ENCODE data around the gene PHF12. TPM values are rescaled to one million over a fixed set of nuclear protein-coding genes. Genes with fewer than 3 reads are reported as not detected.

PHF12 gene
- total and polyA plus RNA-seq, 2 donors (not counting 1 experiment from before 2014, with no cell fraction given), result 10.1 to 14.2 TPM

DNA sequence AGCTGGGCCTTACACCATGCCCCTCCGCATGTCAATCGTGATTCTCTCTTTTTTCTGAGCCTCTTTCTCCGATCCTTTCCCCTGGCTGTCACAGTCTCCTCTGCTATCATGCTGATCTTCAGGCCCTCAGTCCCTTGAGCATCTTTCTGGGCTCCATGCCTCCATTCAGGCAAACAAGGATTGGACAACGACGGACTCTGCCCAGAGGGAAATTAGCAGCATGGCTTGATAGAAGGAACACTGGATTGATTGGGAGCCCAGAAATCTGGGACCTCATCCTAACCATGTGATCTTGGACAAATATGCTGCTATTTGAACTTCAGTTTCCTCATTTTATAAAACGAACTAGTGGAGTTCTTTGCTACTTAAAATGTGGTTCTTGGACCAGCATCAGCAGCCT, 19.6 kb upstream of the PHF12 start:
- H3K4me3 ChIP-seq (replicated peaks in 1 of 4; ENCODE audit: control extremely low read depth in 1 of 4, insufficient read depth in 1 of 4, low read depth in 3 of 4, low read length in 4 of 4), result no peak overlapping the region
- no peak overlapping the region for H2AFZ ChIP-seq (ENCODE audit: low read length)
- H3K36me3 ChIP-seq (ENCODE audit: control insufficient read depth, insufficient read depth, low read length), result no peaks in the 10 kb centered on the region
- no peaks in the 10 kb centered on the region for H3K4me1 ChIP-seq (ENCODE audit: control insufficient read depth, extremely low read depth, insufficient read depth, low read length)
- no peak overlapping the region for H3K9ac ChIP-seq (ENCODE audit: insufficient read depth, low read length)
- no peak for DNase-seq (ENCODE audit: low read depth in 2 of 2)
- H4K20me1 ChIP-seq (ENCODE audit: control insufficient read depth, extremely low read depth, insufficient read depth, low read length), result no peaks in the 10 kb centered on the region
- H3K4me2 ChIP-seq (ENCODE audit: extremely low read depth, insufficient read depth, low read length), result no peak overlapping the region
- no peaks in the 10 kb centered on the region for H3K79me2 ChIP-seq (ENCODE audit: control insufficient read depth, insufficient read depth, low read length)
- H3K27me3 ChIP-seq (ENCODE audit: control insufficient read depth, insufficient read depth, low read length), result peaks cover 29% of the 10 kb centered on the region
- no peaks in the 10 kb centered on the region for H3K9me3 ChIP-seq (ENCODE audit: control insufficient read depth, insufficient read depth, low read depth, low read length)
- no peak overlapping the region for H3K27ac ChIP-seq (ENCODE audit: insufficient read depth, low read length)
- no peak for TF ChIP-seq CTCF (conservative IDR thresholded peaks at IDR 0.05 in 1 of 2, IDR thresholded peaks at IDR 0.05 in 1 of 2; ENCODE audit: low read depth in 1 of 2, low read length in 2 of 2)

DNA sequence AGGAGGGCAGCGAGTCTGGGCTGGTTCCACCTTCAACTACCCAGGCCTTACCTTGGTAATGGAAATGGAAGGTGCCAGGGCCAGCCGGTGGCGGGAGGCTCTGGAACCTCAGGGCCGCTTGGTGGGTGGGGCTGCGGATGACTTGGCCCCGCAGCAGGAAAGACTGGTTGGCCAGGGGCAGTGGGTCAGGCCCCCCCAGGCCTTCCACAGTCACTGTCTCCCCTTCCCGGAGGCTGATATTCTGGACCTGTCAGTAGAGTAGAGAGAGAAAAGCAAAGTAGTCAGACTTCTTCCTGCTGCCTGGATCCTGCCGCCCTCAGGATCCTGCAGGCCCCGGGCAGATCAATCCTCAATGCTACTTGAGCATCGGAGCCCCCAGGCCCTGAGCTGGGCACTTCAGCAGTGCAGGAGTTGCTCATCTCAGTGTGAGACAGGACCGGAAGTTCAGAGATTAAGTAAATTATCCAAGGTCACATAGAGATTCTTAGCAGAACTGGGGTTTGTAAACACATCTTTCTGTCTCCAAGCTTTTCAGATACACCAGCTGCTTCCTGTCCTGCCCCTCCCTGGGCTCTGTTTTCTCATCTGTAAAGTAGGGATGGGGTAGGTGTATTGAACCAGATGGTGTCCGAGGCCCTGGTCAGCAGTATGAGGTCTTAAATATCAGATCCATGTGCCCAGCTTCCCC, 18.5 kb upstream of the PHF12 start:
- H4K20me1 ChIP-seq (ENCODE audit: control insufficient read depth, extremely low read depth, insufficient read depth, low read length), result no peaks in the 10 kb centered on the region
- no peaks in the 10 kb centered on the region for H3K79me2 ChIP-seq (ENCODE audit: control insufficient read depth, insufficient read depth, low read length)
- H3K36me3 ChIP-seq (ENCODE audit: control insufficient read depth, insufficient read depth, low read length), result no peaks in the 10 kb centered on the region
- H3K4me3 ChIP-seq (replicated peaks in 1 of 4; ENCODE audit: control extremely low read depth in 1 of 4, insufficient read depth in 1 of 4, low read depth in 3 of 4, low read length in 4 of 4), result no peak overlapping the region
- no peak for DNase-seq (ENCODE audit: low read depth in 2 of 2)
- no peaks in the 10 kb centered on the region for H3K4me1 ChIP-seq (ENCODE audit: control insufficient read depth, extremely low read depth, insufficient read depth, low read length)
- no peak overlapping the region for H3K4me2 ChIP-seq (ENCODE audit: extremely low read depth, insufficient read depth, low read length)
- peaks cover 29% of the 10 kb centered on the region for H3K27me3 ChIP-seq (ENCODE audit: control insufficient read depth, insufficient read depth, low read length)
- no peak overlapping the region for H3K27ac ChIP-seq (ENCODE audit: insufficient read depth, low read length)
- no peak for TF ChIP-seq EZH2 (IDR thresholded peaks at IDR 0.05; ENCODE audit: low read length, missing control alignments)
- no peak for TF ChIP-seq CTCF (conservative IDR thresholded peaks at IDR 0.05 in 1 of 2, IDR thresholded peaks at IDR 0.05 in 1 of 2; ENCODE audit: low read depth in 1 of 2, low read length in 2 of 2)
- H3K9ac ChIP-seq (ENCODE audit: insufficient read depth, low read length), result no peak overlapping the region
- H3K9me3 ChIP-seq (ENCODE audit: control insufficient read depth, insufficient read depth, low read depth, low read length), result no peaks in the 10 kb centered on the region
- H2AFZ ChIP-seq (ENCODE audit: low read length), result no peak overlapping the region

DNA sequence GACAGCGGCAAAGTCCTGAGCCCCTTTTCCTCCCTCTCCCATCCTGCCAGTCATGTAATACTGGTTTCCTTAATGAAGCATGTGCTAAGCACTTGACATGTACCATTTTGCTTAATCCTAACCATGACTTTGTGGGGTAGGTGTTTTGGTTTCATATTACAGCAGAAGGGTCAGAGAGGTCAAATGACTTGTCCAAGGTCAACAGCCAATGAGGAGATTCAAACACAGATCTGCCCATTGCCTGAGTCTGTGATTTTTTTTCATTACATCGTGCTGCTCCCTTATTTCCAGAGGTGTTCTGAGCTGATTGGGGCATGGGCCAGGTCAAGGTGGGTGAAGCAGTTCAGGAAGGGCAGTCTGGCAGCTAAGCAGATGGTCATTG, 17.6 kb upstream of the PHF12 start:
- DNase-seq (ENCODE audit: low read depth in 2 of 2), result no peak
- no peak for TF ChIP-seq CTCF (conservative IDR thresholded peaks at IDR 0.05 in 1 of 2, IDR thresholded peaks at IDR 0.05 in 1 of 2; ENCODE audit: low read depth in 1 of 2, low read length in 2 of 2)
- TF ChIP-seq EZH2 (IDR thresholded peaks at IDR 0.05; ENCODE audit: low read length, missing control alignments), result peak; percentile 19
- H3K4me1 ChIP-seq (ENCODE audit: control insufficient read depth, extremely low read depth, insufficient read depth, low read length), result no peaks in the 10 kb centered on the region
- H3K4me3 ChIP-seq (replicated peaks in 1 of 4; ENCODE audit: control extremely low read depth in 1 of 4, insufficient read depth in 1 of 4, low read depth in 3 of 4, low read length in 4 of 4), result no peak overlapping the region
- H2AFZ ChIP-seq (ENCODE audit: low read length), result no peak overlapping the region
- H4K20me1 ChIP-seq (ENCODE audit: control insufficient read depth, extremely low read depth, insufficient read depth, low read length), result no peaks in the 10 kb centered on the region
- no peaks in the 10 kb centered on the region for H3K36me3 ChIP-seq (ENCODE audit: control insufficient read depth, insufficient read depth, low read length)
- H3K9me3 ChIP-seq (ENCODE audit: control insufficient read depth, insufficient read depth, low read depth, low read length), result no peaks in the 10 kb centered on the region
- no peaks in the 10 kb centered on the region for H3K79me2 ChIP-seq (ENCODE audit: control insufficient read depth, insufficient read depth, low read length)
- H3K27ac ChIP-seq (ENCODE audit: insufficient read depth, low read length), result no peak overlapping the region
- no peak overlapping the region for H3K9ac ChIP-seq (ENCODE audit: insufficient read depth, low read length)
- H3K4me2 ChIP-seq (ENCODE audit: extremely low read depth, insufficient read depth, low read length), result no peak overlapping the region
- peaks cover 27% of the 10 kb centered on the region for H3K27me3 ChIP-seq (ENCODE audit: control insufficient read depth, insufficient read depth, low read length)
